WTC11 (cell line): ENCODE results near the gene TMPRSS13. TPM values are rescaled to one million over a fixed set of nuclear protein-coding genes. Genes with fewer than 3 reads are reported as not detected.

Experiments used
- ATAC-seq: fragments of 200-7000 bp; cut with Tn5 transposase; 2 replicates; pipeline ENCODE4 v1.10.0; 2021; ENCODE audit warnings: mild to moderate bottlenecking, moderate library complexity
- CTCF ChIA-PET: fragments of 300-600 bp; sonication (Branson Sonifier 250); formaldehyde crosslinking; loops from one replicate; lab custom pipeline; 2021; ENCODE audit warnings: antibody characterized with exemption; lab: Charles Lee
- POLR2A ChIA-PET: fragments of 350-600 bp; sonication (Branson Sonifier 250); formaldehyde crosslinking; loops from one replicate; lab custom pipeline; 2021; ENCODE audit warnings: antibody characterized with exemption; lab: Charles Lee
- DNase-seq: peaks from one replicate; pipeline ENCODE4 v3.0.0; 2021; ENCODE audit warnings: low spot score
- H3K27ac Mint-ChIP-seq: 2 replicates; pipeline ENCODE4 v1.8.0; 2021; ENCODE audit warnings: mixed read lengths
- H3K27me3 Mint-ChIP-seq: 2 replicates; pipeline ENCODE4 v1.8.0; 2021; ENCODE audit warnings: low read depth, mild to moderate bottlenecking, moderate library complexity, mixed read lengths
- H3K36me3 Mint-ChIP-seq: 2 replicates; pipeline ENCODE4 v1.8.0; 2021; ENCODE audit warnings: mixed read lengths
- H3K4me1 Mint-ChIP-seq: 2 replicates; pipeline ENCODE4 v1.8.0; 2022; ENCODE audit warnings: mixed read lengths
- H3K4me3 Mint-ChIP-seq: 2 replicates; pipeline ENCODE4 v1.8.0; 2021; ENCODE audit warnings: mild to moderate bottlenecking, moderate library complexity, mixed read lengths
- H3K9me3 Mint-ChIP-seq: 2 replicates; pipeline ENCODE4 v1.8.0; 2021; ENCODE audit warnings: mixed read lengths
- AFF4 ChIP-seq: sonication (generic); formaldehyde crosslinking; IDR thresholded peaks from 2 replicates; pipeline ENCODE4 v1.8.1; 2023; ENCODE audit warnings: mild to moderate bottlenecking, missing genetic modification reagents, borderline replicate concordance
- ESRRA ChIP-seq: sonication (generic); formaldehyde crosslinking; IDR thresholded peaks from 2 replicates; pipeline ENCODE4 v1.8.1; 2022; ENCODE audit warnings: mild to moderate bottlenecking, missing genetic modification reagents, borderline replicate concordance
- ETV6 ChIP-seq: sonication (generic); formaldehyde crosslinking; IDR thresholded peaks from 2 replicates; pipeline ENCODE4 v1.8.1; 2022; ENCODE audit warnings: mild to moderate bottlenecking, missing genetic modification reagents
- FOXJ3 ChIP-seq: sonication (generic); formaldehyde crosslinking; IDR thresholded peaks from 2 replicates; pipeline ENCODE4 v1.9.0; 2021; ENCODE audit warnings: missing genetic modification reagents, mild to moderate bottlenecking, borderline replicate concordance
- IRF2 ChIP-seq: sonication (generic); formaldehyde crosslinking; IDR thresholded peaks from 2 replicates; pipeline ENCODE4 v1.8.0; 2022; ENCODE audit warnings: low read depth, missing genetic modification reagents, borderline replicate concordance
- NR2C2 ChIP-seq: sonication (generic); formaldehyde crosslinking; IDR thresholded peaks from 2 replicates; pipeline ENCODE4 v1.8.0; 2022; ENCODE audit warnings: mild to moderate bottlenecking, missing genetic modification reagents
- SMAD4 ChIP-seq: sonication (generic); formaldehyde crosslinking; IDR thresholded peaks from 2 replicates; pipeline ENCODE4 v1.8.0; 2022; ENCODE audit warnings: mild to moderate bottlenecking, missing genetic modification reagents
- SOX15 ChIP-seq: fragments of 250-450 bp; sonication (Bioruptor Pico); IDR thresholded peaks from 2 replicates; pipeline ENCODE4 v1.9.0; 2021; ENCODE audit warnings: mild to moderate bottlenecking
- TCF7 ChIP-seq: sonication (generic); formaldehyde crosslinking; IDR thresholded peaks from 2 replicates; pipeline ENCODE4 v1.8.0; 2022; ENCODE audit warnings: mild to moderate bottlenecking, low read depth, missing genetic modification reagents, moderate library complexity
- ZNF232 ChIP-seq: sonication (generic); formaldehyde crosslinking; IDR thresholded peaks from 2 replicates; pipeline ENCODE4 v1.8.0; 2022; ENCODE audit warnings: mild to moderate bottlenecking, missing genetic modification reagents
- ZNF281 ChIP-seq: sonication (generic); formaldehyde crosslinking; IDR thresholded peaks from 2 replicates; pipeline ENCODE4 v1.8.0; 2023; ENCODE audit warnings: mild to moderate bottlenecking, missing genetic modification reagents
- ZNF512 ChIP-seq: sonication (generic); formaldehyde crosslinking; IDR thresholded peaks from 2 replicates; pipeline ENCODE4 v1.8.1; 2022; ENCODE audit warnings: missing genetic modification reagents, borderline replicate concordance
- total RNA-seq: library from RNA; stranded (reverse); gene quantifications from 3 replicates; pipeline ENCODE4 v1.2.3, GENCODE V29; 2021
- TF ChIP-seq, protein P1 (sequence below): sonication (generic); formaldehyde crosslinking; IDR thresholded peaks from 2 replicates; pipeline ENCODE4 v1.8.1; 2023; ENCODE audit warnings: mild to moderate bottlenecking, missing genetic modification reagents, moderate library complexity
- TF ChIP-seq, protein P2 (sequence below): sonication (generic); formaldehyde crosslinking; IDR thresholded peaks from 2 replicates; pipeline ENCODE4 v1.8.0; 2023; ENCODE audit warnings: missing genetic modification reagents
- TF ChIP-seq, protein P3 (sequence below): fragments of 250-450 bp; sonication (Bioruptor Pico); IDR thresholded peaks from 2 replicates; pipeline ENCODE4 v1.9.0; 2021; ENCODE audit warnings: mild to moderate bottlenecking
- TF ChIP-seq, protein P4 (sequence below): sonication (generic); formaldehyde crosslinking; conservative IDR thresholded peaks from 2 replicates; pipeline ENCODE4 v1.8.1; 2023; ENCODE audit warnings: mild to moderate bottlenecking, low read depth, missing genetic modification reagents, moderate library complexity
- TF ChIP-seq, protein P5 (sequence below): sonication (generic); formaldehyde crosslinking; IDR thresholded peaks from 2 replicates; pipeline ENCODE4 v1.8.0; 2022; ENCODE audit warnings: mild to moderate bottlenecking, missing genetic modification reagents

Gene TMPRSS13
- total RNA-seq, 1 experiment from 2014 or later: 0.63 TPM

DNA sequence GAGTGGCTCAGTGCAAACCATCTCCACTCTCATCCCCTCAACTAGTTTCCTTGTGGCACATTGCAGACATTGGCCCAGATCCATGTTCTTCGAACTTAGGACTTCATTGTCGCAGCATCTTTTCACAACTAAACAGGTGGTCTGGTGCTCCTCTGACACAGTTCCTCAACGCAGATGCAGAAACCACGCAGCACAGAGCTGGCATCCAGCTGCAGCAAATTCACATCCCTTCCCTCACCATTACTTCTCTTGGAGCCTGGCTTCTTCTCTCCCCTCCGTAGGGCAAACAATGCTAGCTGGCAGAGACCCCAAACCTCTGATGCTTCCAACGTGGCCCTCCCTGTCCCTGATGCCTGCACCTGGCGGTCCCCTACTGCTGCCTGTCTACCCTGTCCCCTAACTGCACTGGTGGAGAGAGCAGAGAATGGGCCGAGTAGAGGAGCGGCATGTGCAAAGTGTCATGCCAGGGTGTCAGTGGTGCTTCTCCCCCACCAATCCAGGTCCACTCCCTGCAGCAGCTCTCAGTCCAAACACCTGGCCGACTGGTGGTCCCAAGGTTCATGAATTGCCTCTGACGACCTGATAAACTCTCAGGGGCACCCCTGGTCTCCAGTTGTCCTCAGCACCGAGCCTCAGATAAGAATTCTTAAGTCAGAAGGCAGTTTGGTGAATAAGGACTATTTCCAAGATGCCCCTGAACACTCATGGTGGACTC, 18.1 kb downstream of the TMPRSS13 start:
- Mint-ChIP-seq H3K36me3 (no peaks in the 10 kb centered on the region), H3K27ac (no peak overlapping the region), H3K4me3 (no peak overlapping the region), H3K4me1 (peaks cover 21% of the 10 kb centered on the region), H3K9me3 (no peaks in the 10 kb centered on the region), H3K27me3 (no peaks in the 10 kb centered on the region; the same call in 1 of the 2 replicates)
- ATAC-seq (no peak), DNase-seq (no peak)
- POLR2A ChIA-PET: no interaction called here
- TF ChIP-seq, protein P1, sequence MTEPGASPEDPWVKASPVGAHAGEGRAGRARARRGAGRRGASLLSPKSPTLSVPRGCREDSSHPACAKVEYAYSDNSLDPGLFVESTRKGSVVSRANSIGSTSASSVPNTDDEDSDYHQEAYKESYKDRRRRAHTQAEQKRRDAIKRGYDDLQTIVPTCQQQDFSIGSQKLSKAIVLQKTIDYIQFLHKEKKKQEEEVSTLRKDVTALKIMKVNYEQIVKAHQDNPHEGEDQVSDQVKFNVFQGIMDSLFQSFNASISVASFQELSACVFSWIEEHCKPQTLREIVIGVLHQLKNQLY (CRISPR knock-in tag): no peak
- no peak for TF ChIP-seq IRF2 (CRISPR knock-in tag)
- no peak for TF ChIP-seq ESRRA (CRISPR knock-in tag)
- TF ChIP-seq, protein P2, sequence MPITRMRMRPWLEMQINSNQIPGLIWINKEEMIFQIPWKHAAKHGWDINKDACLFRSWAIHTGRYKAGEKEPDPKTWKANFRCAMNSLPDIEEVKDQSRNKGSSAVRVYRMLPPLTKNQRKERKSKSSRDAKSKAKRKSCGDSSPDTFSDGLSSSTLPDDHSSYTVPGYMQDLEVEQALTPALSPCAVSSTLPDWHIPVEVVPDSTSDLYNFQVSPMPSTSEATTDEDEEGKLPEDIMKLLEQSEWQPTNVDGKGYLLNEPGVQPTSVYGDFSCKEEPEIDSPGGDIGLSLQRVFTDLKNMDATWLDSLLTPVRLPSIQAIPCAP: no peak
- TF ChIP-seq FOXJ3: no peak
- TF ChIP-seq, protein P3, sequence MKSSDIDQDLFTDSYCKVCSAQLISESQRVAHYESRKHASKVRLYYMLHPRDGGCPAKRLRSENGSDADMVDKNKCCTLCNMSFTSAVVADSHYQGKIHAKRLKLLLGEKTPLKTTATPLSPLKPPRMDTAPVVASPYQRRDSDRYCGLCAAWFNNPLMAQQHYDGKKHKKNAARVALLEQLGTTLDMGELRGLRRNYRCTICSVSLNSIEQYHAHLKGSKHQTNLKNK (CRISPR knock-in tag): no peak
- TF ChIP-seq AFF4: no peak
- TF ChIP-seq SOX15 (CRISPR knock-in tag): no peak
- no peak for TF ChIP-seq TCF7 (CRISPR knock-in tag)
- TF ChIP-seq, protein P4, sequence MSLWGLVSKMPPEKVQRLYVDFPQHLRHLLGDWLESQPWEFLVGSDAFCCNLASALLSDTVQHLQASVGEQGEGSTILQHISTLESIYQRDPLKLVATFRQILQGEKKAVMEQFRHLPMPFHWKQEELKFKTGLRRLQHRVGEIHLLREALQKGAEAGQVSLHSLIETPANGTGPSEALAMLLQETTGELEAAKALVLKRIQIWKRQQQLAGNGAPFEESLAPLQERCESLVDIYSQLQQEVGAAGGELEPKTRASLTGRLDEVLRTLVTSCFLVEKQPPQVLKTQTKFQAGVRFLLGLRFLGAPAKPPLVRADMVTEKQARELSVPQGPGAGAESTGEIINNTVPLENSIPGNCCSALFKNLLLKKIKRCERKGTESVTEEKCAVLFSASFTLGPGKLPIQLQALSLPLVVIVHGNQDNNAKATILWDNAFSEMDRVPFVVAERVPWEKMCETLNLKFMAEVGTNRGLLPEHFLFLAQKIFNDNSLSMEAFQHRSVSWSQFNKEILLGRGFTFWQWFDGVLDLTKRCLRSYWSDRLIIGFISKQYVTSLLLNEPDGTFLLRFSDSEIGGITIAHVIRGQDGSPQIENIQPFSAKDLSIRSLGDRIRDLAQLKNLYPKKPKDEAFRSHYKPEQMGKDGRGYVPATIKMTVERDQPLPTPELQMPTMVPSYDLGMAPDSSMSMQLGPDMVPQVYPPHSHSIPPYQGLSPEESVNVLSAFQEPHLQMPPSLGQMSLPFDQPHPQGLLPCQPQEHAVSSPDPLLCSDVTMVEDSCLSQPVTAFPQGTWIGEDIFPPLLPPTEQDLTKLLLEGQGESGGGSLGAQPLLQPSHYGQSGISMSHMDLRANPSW: no peak
- TF ChIP-seq, protein P5, sequence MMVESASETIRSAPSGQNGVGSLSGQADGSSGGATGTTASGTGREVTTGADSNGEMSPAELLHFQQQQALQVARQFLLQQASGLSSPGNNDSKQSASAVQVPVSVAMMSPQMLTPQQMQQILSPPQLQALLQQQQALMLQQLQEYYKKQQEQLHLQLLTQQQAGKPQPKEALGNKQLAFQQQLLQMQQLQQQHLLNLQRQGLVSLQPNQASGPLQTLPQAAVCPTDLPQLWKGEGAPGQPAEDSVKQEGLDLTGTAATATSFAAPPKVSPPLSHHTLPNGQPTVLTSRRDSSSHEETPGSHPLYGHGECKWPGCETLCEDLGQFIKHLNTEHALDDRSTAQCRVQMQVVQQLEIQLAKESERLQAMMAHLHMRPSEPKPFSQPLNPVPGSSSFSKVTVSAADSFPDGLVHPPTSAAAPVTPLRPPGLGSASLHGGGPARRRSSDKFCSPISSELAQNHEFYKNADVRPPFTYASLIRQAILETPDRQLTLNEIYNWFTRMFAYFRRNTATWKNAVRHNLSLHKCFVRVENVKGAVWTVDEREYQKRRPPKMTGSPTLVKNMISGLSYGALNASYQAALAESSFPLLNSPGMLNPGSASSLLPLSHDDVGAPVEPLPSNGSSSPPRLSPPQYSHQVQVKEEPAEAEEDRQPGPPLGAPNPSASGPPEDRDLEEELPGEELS (CRISPR knock-in tag): no peak
- no peak for TF ChIP-seq SMAD4 (CRISPR knock-in tag)
- no peak for TF ChIP-seq ETV6 (CRISPR knock-in tag)
- TF ChIP-seq NR2C2: no peak
- CTCF ChIA-PET: interaction anchor here (0.6 to 5.7 kb wide), 7 partner anchors 9 to 144 kb away, joined by 3 to 83 read pairs (median 4); partner anchors contain the start of gene FXYD6

GRCh38 chr11:117910525-117910924, 18.7 kb downstream of the TMPRSS13 start:
- H3K4me3 Mint-ChIP-seq: no peak overlapping the region
- H3K27me3 Mint-ChIP-seq: no peaks in the 10 kb centered on the region; the same call in 1 of the 2 replicates
- H3K36me3 Mint-ChIP-seq: no peaks in the 10 kb centered on the region
- DNase-seq: no peak
- ChIA-PET CTCF (interaction anchor here (0.6 to 5.7 kb wide), 9 partner anchors 9 to 509 kb away, joined by 3 to 83 read pairs (median 3); partner anchors contain the start of gene FXYD6), POLR2A (no interaction called here)
- ATAC-seq: no peak
- H3K9me3 Mint-ChIP-seq: no peaks in the 10 kb centered on the region
- H3K4me1 Mint-ChIP-seq: peaks cover 21% of the 10 kb centered on the region
- no peak overlapping the region for H3K27ac Mint-ChIP-seq
- TF ChIP-seq ZNF232 (CRISPR knock-in tag) (no peak), ZNF512 (CRISPR knock-in tag) (no peak), ZNF281 (CRISPR knock-in tag) (no peak)
